Measurements from ENCODE around the gene NAT8L.

- TF ChIP-seq CEBPB (IDR thresholded peaks at IDR 0.05; ENCODE audit: low read depth, low read length) (no peak), RFX5 (IDR thresholded peaks at IDR 0.05; ENCODE audit: low read depth, low read length) (no peak), FOS (IDR thresholded peaks at IDR 0.05; ENCODE audit: low read depth, low read length) (no peak), POLR2A (IDR thresholded peaks at IDR 0.05; ENCODE audit: low read depth, low read length) (no peak), MAFK (IDR thresholded peaks at IDR 0.05; ENCODE audit: low read depth, low read length) (peak; percentile 89), BHLHE40 (IDR thresholded peaks at IDR 0.05; ENCODE audit: low read depth, low read length) (no peak), RAD21 (IDR thresholded peaks at IDR 0.05; ENCODE audit: low read length) (no peak)
- TF ChIP-seq, protein P1, sequence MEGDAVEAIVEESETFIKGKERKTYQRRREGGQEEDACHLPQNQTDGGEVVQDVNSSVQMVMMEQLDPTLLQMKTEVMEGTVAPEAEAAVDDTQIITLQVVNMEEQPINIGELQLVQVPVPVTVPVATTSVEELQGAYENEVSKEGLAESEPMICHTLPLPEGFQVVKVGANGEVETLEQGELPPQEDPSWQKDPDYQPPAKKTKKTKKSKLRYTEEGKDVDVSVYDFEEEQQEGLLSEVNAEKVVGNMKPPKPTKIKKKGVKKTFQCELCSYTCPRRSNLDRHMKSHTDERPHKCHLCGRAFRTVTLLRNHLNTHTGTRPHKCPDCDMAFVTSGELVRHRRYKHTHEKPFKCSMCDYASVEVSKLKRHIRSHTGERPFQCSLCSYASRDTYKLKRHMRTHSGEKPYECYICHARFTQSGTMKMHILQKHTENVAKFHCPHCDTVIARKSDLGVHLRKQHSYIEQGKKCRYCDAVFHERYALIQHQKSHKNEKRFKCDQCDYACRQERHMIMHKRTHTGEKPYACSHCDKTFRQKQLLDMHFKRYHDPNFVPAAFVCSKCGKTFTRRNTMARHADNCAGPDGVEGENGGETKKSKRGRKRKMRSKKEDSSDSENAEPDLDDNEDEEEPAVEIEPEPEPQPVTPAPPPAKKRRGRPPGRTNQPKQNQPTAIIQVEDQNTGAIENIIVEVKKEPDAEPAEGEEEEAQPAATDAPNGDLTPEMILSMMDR (conservative IDR thresholded peaks at IDR 0.05; ENCODE audit: low read depth, low read length): no peak
These were observed 57.7 kb downstream of the NAT8L start for GRCh38 chr4:2116687-2117400.
